SK-N-MC (cell line): ENCODE data around the gene WASHC4.

ENCODE experiments used
- EZH2 ChIP-seq: fragments of 200-600 bp; sonication (generic); IDR thresholded peaks from one replicate; pipeline ENCODE4 v1.6.1; 2017; ENCODE audit warnings: antibody characterized with exemption
- FOXP2 ChIP-seq: optimal IDR thresholded peaks from 2 replicates; pipeline ENCODE3; 2011; ENCODE audit warnings: mild to moderate bottlenecking, moderate library complexity; ENCODE audit not compliant: insufficient read depth; ENCODE audit errors: extremely low read length, control extremely low read depth

DNA sequence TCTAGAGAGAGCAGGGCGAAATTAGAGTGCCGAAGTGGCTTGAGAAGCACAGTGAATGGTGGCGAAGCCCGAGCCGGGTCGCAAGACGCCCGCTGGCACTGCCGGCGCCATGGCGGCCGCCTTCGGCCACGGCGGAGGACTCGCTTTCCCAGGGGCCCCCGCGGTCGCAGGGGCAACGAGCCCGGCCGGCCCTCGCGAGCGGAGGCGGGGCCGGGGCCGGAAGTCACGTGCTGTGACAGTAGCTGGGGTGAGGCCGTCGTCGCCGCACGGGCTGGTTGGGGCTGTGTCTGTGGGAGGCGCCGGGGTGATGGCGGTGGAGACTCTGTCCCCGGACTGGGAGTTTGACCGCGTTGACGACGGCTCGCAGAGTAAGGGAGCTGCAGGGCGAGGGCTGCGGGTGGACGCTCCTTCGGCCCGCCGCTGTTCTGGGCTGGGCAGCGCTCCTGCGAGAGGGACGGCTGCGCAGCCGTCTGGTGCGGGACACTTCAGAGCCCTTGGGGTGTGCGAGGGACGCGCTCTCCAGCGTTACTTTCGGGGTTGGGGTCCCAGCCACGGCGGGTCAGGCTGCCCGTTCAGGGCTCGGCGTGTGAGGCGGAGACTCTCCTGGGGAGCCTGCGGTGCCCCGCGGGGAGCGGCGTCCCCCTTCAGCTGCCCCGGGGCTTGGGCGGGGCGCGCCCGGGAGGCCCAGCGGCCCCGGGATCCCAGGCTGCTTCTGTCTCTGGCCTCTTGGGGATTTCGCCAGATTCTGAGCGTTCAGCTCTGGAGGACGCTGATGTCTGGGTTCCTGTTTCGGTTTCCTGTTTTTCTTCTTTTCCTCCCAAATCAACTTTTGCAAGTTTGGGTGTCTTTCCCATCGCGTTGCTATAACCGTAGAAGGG, at the start of gene WASHC4:
- peak; percentile 42 for TF ChIP-seq FOXP2
- TF ChIP-seq EZH2 = no peak
